TTC549 (cell line): Measurements from ENCODE around the gene SELPLG.
"Not testable (repeated sequence)": the region's sequence is repeated elsewhere in the genome, so short reads cannot be mapped to it uniquely, and the experiment has no call there.

Source experiments
- FAIRE-seq: peaks from 2 replicates; lab custom pipeline; 2012; peaks lifted over from hg19 to GRCh38; lab: Jason Lieb, UNC

The SELPLG gene

GRCh38 chr12:108618953-108619274, 14.8 kb downstream of the SELPLG start:
- not testable (repeated sequence) for FAIRE-seq

- no peak for FAIRE-seq
These were observed 15.4 kb downstream of the SELPLG start for GRCh38 chr12:108618079-108618952.

GRCh38 chr12:108616941-108617858, 16.5 kb downstream of the SELPLG start:
- no peak for FAIRE-seq

- FAIRE-seq: no peak
These were observed 17.3 kb downstream of the SELPLG start for GRCh38 chr12:108616359-108616758.

GRCh38 chr12:108615918-108616317, 17.8 kb downstream of the SELPLG start:
- FAIRE-seq: no peak

GRCh38 chr12:108614639-108615038, 19.1 kb downstream of the SELPLG start:
- no peak for FAIRE-seq

GRCh38 chr12:108614041-108614440, 19.7 kb downstream of the SELPLG start:
- no peak for FAIRE-seq

GRCh38 chr12:108613548-108613947, 20.1 kb downstream of the SELPLG start:
- FAIRE-seq: no peak

GRCh38 chr12:108612788-108613282, 20.9 kb downstream of the SELPLG start:
- no peak for FAIRE-seq

- no peak for FAIRE-seq
These were observed 21.7 kb downstream of the SELPLG start for GRCh38 chr12:108611884-108612415.

- no peak for FAIRE-seq
These were observed 22.7 kb downstream of the SELPLG start for GRCh38 chr12:108610856-108611605.

GRCh38 chr12:108610336-108610815, 23.3 kb downstream of the SELPLG start:
- FAIRE-seq: no peak

- FAIRE-seq: no peak
These were observed 24.0 kb downstream of the SELPLG start for GRCh38 chr12:108609537-108610335.

- no peak for FAIRE-seq
These were observed 25.1 kb downstream of the SELPLG start for GRCh38 chr12:108608616-108609015.

- FAIRE-seq: no peak
These were observed 25.6 kb downstream of the SELPLG start for GRCh38 chr12:108607981-108608600.

GRCh38 chr12:108606492-108606891, 27.2 kb downstream of the SELPLG start:
- no peak for FAIRE-seq

- no peak for FAIRE-seq
These were observed 27.8 kb downstream of the SELPLG start for GRCh38 chr12:108605690-108606406.

GRCh38 chr12:108605000-108605689, 28.5 kb downstream of the SELPLG start:
- no peak for FAIRE-seq
